Measurements from ENCODE around the gene S1PR5. TPM values are rescaled to one million over a fixed set of nuclear protein-coding genes. Genes with fewer than 3 reads are reported as not detected.

S1PR5 gene
- total RNA-seq, 2 donors from 2014 or later = 3.4 to 17.0 TPM

GRCh38 chr19:10550336-10550735, 33.1 kb upstream of the S1PR5 start:
- TF ChIP-seq CTCF (IDR thresholded peaks at IDR 0.05) = no peak
- no peak for TF ChIP-seq POLR2AphosphoS5 (IDR thresholded peaks at IDR 0.05)
- TF ChIP-seq POLR2A (IDR thresholded peaks at IDR 0.05) = no peak
- Histone ChIP-seq H3K36me3 (peaks cover 8 to 20% of the 10 kb centered on the region in 2 donors), H3K4me1 (replicated peaks) (no peaks in the 10 kb centered on the region), H3K4me3 (no peak overlapping the region), H3K27ac (no peak overlapping the region), H3K27me3 (replicated peaks; ENCODE audit: insufficient read depth) (no peaks in the 10 kb centered on the region), H3K9me3 (no peaks in the 10 kb centered on the region)
- no peak for DNase-seq (ENCODE audit: low spot score)
- 90% methylated on average over 6 of the region's 6 CpGs for WGBS
- intact Hi-C loops (cut with DNase I) = no loop called here

GRCh38 chr19:10549733-10550132, 32.5 kb upstream of the S1PR5 start:
- Histone ChIP-seq H3K4me3 (no peak overlapping the region), H3K4me1 (replicated peaks) (peaks cover 2% of the 10 kb centered on the region), H3K36me3 (peaks cover 8 to 20% of the 10 kb centered on the region in 2 donors), H3K27ac (no peak overlapping the region), H3K9me3 (no peaks in the 10 kb centered on the region), H3K27me3 (replicated peaks; ENCODE audit: insufficient read depth) (no peaks in the 10 kb centered on the region)
- DNase-seq (ENCODE audit: low spot score) = no peak
- intact Hi-C loops (cut with DNase I) = no loop called here
- 82% methylated on average over 7 of the region's 7 CpGs for WGBS
- TF ChIP-seq POLR2AphosphoS5 (IDR thresholded peaks at IDR 0.05) (no peak), POLR2A (IDR thresholded peaks at IDR 0.05) (no peak), CTCF (IDR thresholded peaks at IDR 0.05) (no peak)

GRCh38 chr19:10548746-10549276, 31.6 kb upstream of the S1PR5 start:
- Histone ChIP-seq H3K27ac (no peak overlapping the region), H3K36me3 (peaks cover 8 to 20% of the 10 kb centered on the region in 2 donors), H3K4me3 (no peak overlapping the region), H3K27me3 (replicated peaks; ENCODE audit: insufficient read depth) (no peaks in the 10 kb centered on the region), H3K4me1 (replicated peaks) (peaks cover 4% of the 10 kb centered on the region), H3K9me3 (no peaks in the 10 kb centered on the region)
- TF ChIP-seq CTCF (IDR thresholded peaks at IDR 0.05) (no peak), POLR2AphosphoS5 (IDR thresholded peaks at IDR 0.05) (no peak), POLR2A (IDR thresholded peaks at IDR 0.05) (no peak)
- intact Hi-C loops (cut with DNase I) = no loop called here
- DNase-seq (ENCODE audit: low spot score) = no peak
- WGBS = 94% methylated on average over 18 of the region's 18 CpGs

GRCh38 chr19:10546817-10547216, 29.6 kb upstream of the S1PR5 start:
- Histone ChIP-seq H3K9me3 (no peaks in the 10 kb centered on the region), H3K36me3 (peaks cover 4 to 14% of the 10 kb centered on the region in 2 donors), H3K27ac (no peak overlapping the region), H3K4me1 (replicated peaks) (peaks cover 4% of the 10 kb centered on the region), H3K27me3 (replicated peaks; ENCODE audit: insufficient read depth) (no peaks in the 10 kb centered on the region), H3K4me3 (no peak overlapping the region)
- intact Hi-C loops (cut with DNase I) = no loop called here
- WGBS = 91% methylated on average over 15 of the region's 17 CpGs
- TF ChIP-seq POLR2AphosphoS5 (IDR thresholded peaks at IDR 0.05) (no peak), CTCF (IDR thresholded peaks at IDR 0.05) (no peak), POLR2A (IDR thresholded peaks at IDR 0.05) (no peak)
- no peak for DNase-seq (ENCODE audit: low spot score)

- intact Hi-C loops (cut with DNase I) = no loop called here
- Histone ChIP-seq H3K9me3 (no peaks in the 10 kb centered on the region), H3K4me3 (peak overlapping the region; percentile 100), H3K36me3 (peaks cover 0 to 12% of the 10 kb centered on the region in 2 donors), H3K4me1 (replicated peaks) (peaks cover 4% of the 10 kb centered on the region), H3K27ac (peak overlapping the region; percentile 85 to 87), H3K27me3 (replicated peaks; ENCODE audit: insufficient read depth) (no peaks in the 10 kb centered on the region)
- no peak for DNase-seq (ENCODE audit: low spot score)
- WGBS = 28% methylated on average over 15 of the region's 23 CpGs
- no peak for TF ChIP-seq POLR2AphosphoS5 (IDR thresholded peaks at IDR 0.05)
- no peak for TF ChIP-seq POLR2A (IDR thresholded peaks at IDR 0.05)
Measured at GRCh38 chr19:10544753-10545251, 27.6 kb upstream of the S1PR5 start.

Data from prostate gland (tissue), 2 donors.